IgD-negative memory B cell (primary cell): ENCODE results near the gene TNP1. TPM values are rescaled to one million over a fixed set of nuclear protein-coding genes. Genes with fewer than 3 reads are reported as not detected.

Experiments
- H3K27ac Mint-ChIP-seq, 3 donors: one replicate each; pipeline ENCODE4 v1.8.0; 2020 to 2022; ENCODE audit warnings: mild to moderate bottlenecking in 3 of 3, mixed read lengths in 3 of 3, moderate library complexity in 1 of 3
- H3K27me3 Mint-ChIP-seq: one replicate; pipeline ENCODE4 v1.8.0; 2021; ENCODE audit warnings: mixed read lengths
- H3K36me3 Mint-ChIP-seq: one replicate; pipeline ENCODE4 v1.8.0; 2020; ENCODE audit warnings: mild to moderate bottlenecking, mixed read lengths
- H3K4me1 Mint-ChIP-seq, 3 donors: one replicate each; pipeline ENCODE4 v1.8.0; 2020 to 2022; ENCODE audit warnings: mixed read lengths in 3 of 3, mild to moderate bottlenecking in 1 of 3
- H3K4me3 Mint-ChIP-seq, 4 donors: one replicate each; pipeline ENCODE4 v1.8.0; 2020 to 2022; ENCODE audit warnings: mild to moderate bottlenecking in 4 of 4, mixed read lengths in 4 of 4, moderate library complexity in 3 of 4
- H3K9me3 Mint-ChIP-seq, 3 donors: one replicate each; pipeline ENCODE4 v1.8.0; 2020 to 2021; ENCODE audit warnings: mixed read lengths in 3 of 3, mild to moderate bottlenecking in 1 of 3
- polyA plus RNA-seq: library from polyadenylated mRNA; unstranded; fragments of 300-500 nt; fragmentation: Illumina TruSeq; gene quantifications from one replicate; pipeline ENCODE4 v1.2.3, GENCODE V29; 2021

Gene TNP1
- polyA plus RNA-seq, 1 donor from 2014 or later, result not detected

DNA sequence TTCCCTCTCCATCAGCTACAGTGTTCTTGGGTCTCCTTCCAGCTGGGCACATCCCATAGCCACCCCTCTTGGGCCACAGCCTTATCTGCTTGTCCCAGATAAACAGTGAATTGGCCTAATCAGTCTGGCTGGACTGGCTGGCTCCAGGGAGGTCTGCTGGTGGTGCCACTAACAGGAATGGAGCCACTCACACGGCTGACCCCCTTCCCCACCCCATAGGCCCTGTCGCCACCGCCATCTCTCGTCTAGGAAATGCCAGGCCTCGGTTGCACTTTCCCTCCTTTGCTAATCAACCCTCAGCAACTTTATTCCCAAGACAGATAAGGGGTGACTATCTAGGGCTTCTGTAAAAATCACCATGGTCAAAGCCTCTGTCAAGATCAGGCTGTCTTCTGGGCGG is 23.0 kb upstream of the TNP1 start:
- H3K27me3 Mint-ChIP-seq, result no peaks in the 10 kb centered on the region
- no peaks in the 10 kb centered on the region for H3K36me3 Mint-ChIP-seq
- peaks cover 0 to 7% (median 3%) of the 10 kb centered on the region in 3 donors for H3K9me3 Mint-ChIP-seq
- H3K27ac Mint-ChIP-seq, result no peak overlapping the region
- H3K4me3 Mint-ChIP-seq, result no peak overlapping the region
- no peaks in the 10 kb centered on the region for H3K4me1 Mint-ChIP-seq

DNA sequence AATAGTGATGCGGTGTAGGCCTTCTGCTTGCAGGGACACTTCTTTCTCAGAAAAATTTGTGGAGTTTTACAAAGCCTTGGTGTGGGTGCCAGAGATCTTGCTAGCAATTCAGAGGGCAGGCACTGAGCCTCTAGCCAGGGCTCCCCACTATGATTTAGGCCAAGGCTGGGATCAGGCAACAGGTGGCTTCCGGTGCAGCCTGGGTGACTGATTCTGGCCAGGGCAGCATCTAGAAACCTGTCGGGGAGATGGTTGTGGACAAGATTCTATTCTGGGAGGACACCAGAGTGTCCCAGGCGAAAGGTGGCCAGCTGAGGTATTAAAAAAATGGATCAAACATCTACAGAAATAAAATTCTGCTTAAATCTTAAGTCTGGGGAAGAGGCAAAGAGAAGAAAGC is 21.5 kb upstream of the TNP1 start:
- peak overlapping the region in 1 of 3 donors; percentile 64 for H3K27ac Mint-ChIP-seq
- H3K27me3 Mint-ChIP-seq, result no peaks in the 10 kb centered on the region
- H3K4me1 Mint-ChIP-seq, result no peaks in the 10 kb centered on the region
- H3K4me3 Mint-ChIP-seq, result no peak overlapping the region
- H3K9me3 Mint-ChIP-seq, result peaks cover 0 to 4% (median 3%) of the 10 kb centered on the region in 3 donors
- H3K36me3 Mint-ChIP-seq, result no peaks in the 10 kb centered on the region

DNA sequence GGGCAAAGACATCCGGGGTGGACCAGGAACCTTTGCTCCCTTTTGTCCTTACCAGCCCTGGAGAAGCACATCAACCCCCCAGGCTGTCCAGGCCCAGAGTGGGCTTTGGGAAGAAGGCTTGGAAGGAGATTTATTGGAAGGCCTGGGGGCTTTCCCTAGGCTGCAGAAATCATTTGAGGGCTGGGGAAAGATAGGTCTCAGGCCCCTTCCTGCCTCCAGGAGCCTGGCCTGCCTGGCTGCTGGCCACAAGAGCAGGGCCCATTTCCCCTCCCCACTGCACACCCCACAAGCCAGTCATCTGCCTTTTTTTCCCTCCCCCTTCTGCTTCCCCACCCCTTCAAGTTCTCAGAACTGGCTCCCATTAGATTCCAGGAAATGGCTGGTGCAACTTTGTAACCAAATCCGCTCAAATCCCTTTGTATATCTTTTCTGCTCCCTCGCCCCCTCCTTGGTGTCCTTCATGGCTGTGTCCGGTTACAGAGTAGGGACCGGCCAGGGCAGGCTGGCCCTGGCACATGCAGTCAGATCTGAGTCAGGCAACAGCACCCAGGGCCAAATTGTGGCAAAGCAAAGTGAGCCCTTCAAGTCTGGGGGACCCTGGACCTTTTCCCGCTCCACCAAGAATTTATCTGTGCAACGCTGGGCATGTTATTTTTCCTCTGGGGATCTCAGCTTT is 20.8 kb upstream of the TNP1 start:
- no peaks in the 10 kb centered on the region for H3K4me1 Mint-ChIP-seq
- no peak overlapping the region for H3K4me3 Mint-ChIP-seq
- peaks cover 0 to 4% (median under 1%) of the 10 kb centered on the region in 3 donors for H3K9me3 Mint-ChIP-seq
- no peaks in the 10 kb centered on the region for H3K27me3 Mint-ChIP-seq
- H3K27ac Mint-ChIP-seq, result no peak overlapping the region
- H3K36me3 Mint-ChIP-seq, result no peaks in the 10 kb centered on the region

DNA sequence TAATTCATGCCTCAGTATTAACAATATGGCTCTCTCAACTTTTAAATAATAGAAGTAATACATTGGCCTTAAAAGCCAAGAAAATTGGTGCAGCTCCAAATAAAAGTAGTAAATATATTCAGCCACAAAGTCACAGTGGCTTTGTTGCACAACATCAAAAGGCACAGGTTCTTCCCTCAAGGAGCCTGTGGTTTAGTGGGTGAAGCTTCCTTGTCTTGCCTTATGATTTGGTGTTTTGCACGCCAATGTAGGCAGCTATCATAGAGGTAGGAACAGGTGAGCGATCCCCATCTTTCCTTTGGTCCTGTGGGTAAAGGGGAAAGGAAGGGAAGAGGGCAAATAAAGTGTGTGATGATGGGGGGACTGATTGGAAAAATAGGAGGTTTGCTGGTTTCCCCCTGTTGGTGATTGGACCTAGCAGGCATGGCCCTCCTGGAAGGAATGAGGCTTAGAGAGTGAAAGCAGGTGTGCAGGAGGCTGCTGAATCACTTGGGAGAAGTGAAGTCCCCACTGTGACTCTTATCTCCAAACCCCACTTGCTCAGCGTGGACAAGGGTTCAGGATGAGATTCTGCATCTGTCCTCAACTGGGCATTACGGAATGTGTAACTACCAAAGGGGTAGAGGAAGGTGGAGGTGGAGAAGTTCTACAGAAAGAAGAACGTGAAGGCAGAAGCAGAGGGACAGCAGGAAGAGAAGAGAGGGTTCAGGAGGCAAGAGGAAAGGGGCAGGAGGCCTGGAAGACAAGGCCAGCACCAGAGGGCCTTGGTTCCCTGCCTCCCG is 20.1 kb upstream of the TNP1 start:
- Mint-ChIP-seq H3K27me3 (no peaks in the 10 kb centered on the region), H3K36me3 (no peaks in the 10 kb centered on the region), H3K27ac (no peak overlapping the region), H3K9me3 (peaks cover 0 to 4% (median 0%) of the 10 kb centered on the region in 3 donors), H3K4me1 (no peaks in the 10 kb centered on the region), H3K4me3 (no peak overlapping the region)

DNA sequence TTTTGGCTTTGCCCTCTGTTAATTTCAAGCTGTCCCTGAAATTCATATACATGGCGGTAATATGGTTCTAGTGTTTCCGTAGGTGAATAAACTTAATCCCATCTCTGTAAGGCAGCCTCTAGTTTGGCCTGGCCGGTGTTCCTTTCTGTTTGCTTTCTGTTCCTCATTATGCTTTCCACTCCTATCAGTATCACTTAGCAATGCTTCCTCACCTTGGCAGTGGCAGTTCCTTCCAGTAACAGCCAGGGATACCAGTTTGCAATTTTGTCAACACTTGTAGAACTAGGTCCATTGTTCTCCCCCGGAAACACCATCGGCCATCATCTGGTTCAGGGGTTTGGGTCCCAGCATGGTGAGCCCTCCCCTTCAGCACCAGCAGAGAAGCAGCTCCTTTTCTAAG is 18.2 kb upstream of the TNP1 start:
- Mint-ChIP-seq H3K4me3 (peak overlapping the region in 1 of 4 donors; percentile 25), H3K27me3 (no peaks in the 10 kb centered on the region), H3K4me1 (no peaks in the 10 kb centered on the region), H3K27ac (no peak overlapping the region), H3K36me3 (no peaks in the 10 kb centered on the region), H3K9me3 (peaks cover 0 to 4% (median 0%) of the 10 kb centered on the region in 3 donors)

DNA sequence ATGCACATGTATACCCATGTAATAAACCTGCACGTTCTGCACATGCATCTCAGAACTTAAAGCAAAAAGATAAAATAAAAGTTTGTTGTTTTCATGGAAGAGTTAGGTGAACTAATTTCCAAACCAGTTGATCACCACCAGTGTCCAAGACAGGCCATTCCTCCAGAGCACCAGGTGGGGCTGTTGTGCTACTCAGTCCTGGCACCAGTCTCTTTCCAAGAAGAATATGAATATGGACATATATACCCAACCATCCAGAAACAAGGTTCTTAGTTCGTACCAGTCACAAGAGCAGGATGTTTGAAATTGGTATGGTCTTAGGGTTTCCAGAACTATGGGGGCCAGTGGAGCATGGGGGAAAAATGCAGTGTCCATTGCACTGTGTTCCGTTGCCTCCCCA is 17.2 kb upstream of the TNP1 start:
- H3K27me3 Mint-ChIP-seq, result no peaks in the 10 kb centered on the region
- peaks cover 0 to 4% (median 0%) of the 10 kb centered on the region in 3 donors for H3K9me3 Mint-ChIP-seq
- H3K4me3 Mint-ChIP-seq, result no peak overlapping the region
- no peaks in the 10 kb centered on the region for H3K36me3 Mint-ChIP-seq
- H3K27ac Mint-ChIP-seq, result no peak overlapping the region
- no peaks in the 10 kb centered on the region for H3K4me1 Mint-ChIP-seq

DNA sequence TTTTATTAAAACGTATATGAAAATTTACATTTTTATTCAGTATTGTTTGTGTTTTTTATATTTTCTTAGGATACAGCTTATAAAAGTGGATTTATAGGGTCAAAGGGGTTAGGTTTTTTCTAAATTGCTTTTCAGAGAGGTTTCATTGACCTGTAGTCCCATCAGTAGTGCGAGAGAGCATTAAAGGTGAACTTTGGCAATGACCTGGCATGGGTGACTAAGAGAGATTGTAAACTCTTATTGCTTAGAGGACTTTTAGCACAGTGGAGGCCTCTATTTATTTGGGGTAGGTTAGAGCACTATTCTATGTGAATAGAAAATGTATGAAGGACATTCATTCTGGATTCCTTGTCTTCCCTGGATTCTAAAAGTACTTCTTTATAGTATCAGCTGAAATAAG is 16.0 kb upstream of the TNP1 start:
- H3K9me3 Mint-ChIP-seq, result no peaks in the 10 kb centered on the region
- no peak overlapping the region for H3K27ac Mint-ChIP-seq
- H3K4me3 Mint-ChIP-seq, result no peak overlapping the region
- H3K27me3 Mint-ChIP-seq, result no peaks in the 10 kb centered on the region
- no peaks in the 10 kb centered on the region for H3K4me1 Mint-ChIP-seq
- H3K36me3 Mint-ChIP-seq, result no peaks in the 10 kb centered on the region

DNA sequence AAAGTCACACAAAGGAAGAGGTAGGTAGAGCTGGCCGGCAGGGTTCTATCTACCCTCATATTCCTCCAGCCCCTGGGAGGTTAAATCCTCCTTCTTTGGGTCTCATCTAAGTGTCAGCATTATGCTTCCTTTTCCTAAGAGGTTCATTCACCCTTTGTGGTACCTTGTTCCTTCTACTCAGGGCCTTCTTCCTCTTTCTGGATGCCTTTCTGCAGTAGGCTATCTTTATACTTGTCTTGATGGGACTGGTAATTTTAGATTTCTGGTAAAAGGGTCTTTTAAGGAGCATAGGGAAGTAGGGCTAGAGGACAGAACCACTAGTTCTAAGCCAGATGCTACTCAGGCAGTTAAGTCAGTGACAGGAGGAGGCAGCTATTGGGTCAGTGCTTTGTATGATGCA is 13.7 kb upstream of the TNP1 start:
- peaks cover 0 to 1% (median 0%) of the 10 kb centered on the region in 3 donors for H3K9me3 Mint-ChIP-seq
- H3K36me3 Mint-ChIP-seq, result no peaks in the 10 kb centered on the region
- H3K27me3 Mint-ChIP-seq, result no peaks in the 10 kb centered on the region
- H3K4me3 Mint-ChIP-seq, result no peak overlapping the region
- no peaks in the 10 kb centered on the region for H3K4me1 Mint-ChIP-seq
- no peak overlapping the region for H3K27ac Mint-ChIP-seq

DNA sequence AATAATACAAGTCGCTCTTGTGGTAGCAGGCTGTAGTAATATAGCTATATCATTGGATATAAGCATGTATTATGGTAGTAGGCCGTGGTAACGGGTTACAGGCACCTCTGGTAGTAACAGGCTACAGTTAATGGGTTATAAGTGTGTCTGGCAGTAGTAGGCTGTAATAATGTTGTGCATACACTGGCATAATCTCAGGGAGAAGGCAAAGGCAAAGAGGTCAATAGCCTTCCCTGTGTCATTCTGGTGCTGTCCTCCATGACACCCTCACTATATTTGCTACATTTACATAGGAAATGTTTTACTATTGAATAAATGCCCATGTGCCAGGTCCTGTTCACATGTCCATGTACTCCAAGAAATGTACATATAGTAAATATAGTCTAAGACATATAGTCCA is 12.8 kb upstream of the TNP1 start:
- H3K27ac Mint-ChIP-seq, result no peak overlapping the region
- peaks cover 0 to 1% (median 0%) of the 10 kb centered on the region in 3 donors for H3K9me3 Mint-ChIP-seq
- peaks cover 1% of the 10 kb centered on the region for H3K27me3 Mint-ChIP-seq
- no peaks in the 10 kb centered on the region for H3K4me1 Mint-ChIP-seq
- no peak overlapping the region for H3K4me3 Mint-ChIP-seq
- no peaks in the 10 kb centered on the region for H3K36me3 Mint-ChIP-seq

DNA sequence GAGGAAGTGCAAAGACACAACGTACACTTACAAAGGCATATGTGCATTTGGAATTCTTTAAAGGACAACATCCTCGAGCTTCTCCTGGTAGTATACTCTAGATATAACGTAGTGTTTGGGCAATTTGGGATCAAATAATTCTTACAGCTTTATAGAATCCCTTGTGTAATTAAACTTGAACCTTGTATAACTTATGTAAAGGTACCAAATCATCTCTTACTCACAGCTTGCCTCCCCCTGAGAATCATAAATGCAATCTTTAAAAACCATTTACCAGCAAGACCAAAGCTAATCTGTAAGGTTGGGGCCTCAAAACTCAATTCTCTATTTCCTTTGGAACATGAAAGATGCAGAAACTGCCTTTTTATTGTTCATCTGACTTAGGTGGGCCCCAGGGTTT is 12.2 kb upstream of the TNP1 start:
- H3K27me3 Mint-ChIP-seq, result peaks cover 1% of the 10 kb centered on the region

DNA sequence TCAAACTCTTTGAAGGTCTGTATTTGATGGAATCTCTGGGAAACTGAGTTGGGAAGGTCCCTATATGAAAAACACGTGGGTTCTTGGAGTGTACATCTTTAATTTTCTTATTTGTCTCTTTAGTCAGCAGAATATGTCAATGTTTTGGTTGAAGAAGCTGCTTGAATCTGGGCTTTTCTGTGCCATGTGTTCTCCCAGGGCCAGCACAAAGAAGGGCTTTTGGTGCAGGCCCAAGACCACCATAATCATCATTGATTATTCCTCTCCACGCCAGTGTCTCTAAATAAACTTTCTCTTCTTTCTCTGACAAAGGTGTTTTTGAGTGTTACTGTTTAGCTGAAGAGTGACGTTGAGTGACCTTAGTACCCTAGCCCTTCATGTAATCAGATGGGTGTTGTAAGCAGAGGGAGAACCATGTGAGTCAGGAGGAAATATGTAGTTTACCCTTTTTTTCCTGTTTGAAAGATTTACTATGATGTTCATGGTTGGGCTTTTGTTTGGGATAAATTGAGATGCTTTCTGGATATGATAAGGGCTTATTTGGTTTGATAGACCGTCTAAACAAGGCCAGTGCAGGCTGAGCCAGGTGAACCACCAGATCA is 11.6 kb upstream of the TNP1 start:
- Mint-ChIP-seq H3K27ac (no peak overlapping the region), H3K9me3 (peaks cover 0 to 3% (median 0%) of the 10 kb centered on the region in 3 donors), H3K4me1 (no peaks in the 10 kb centered on the region), H3K27me3 (peaks cover 3% of the 10 kb centered on the region), H3K36me3 (no peaks in the 10 kb centered on the region), H3K4me3 (no peak overlapping the region)

More for the DNA sequence above, 12.2 kb upstream of the TNP1 start:
- Mint-ChIP-seq H3K27ac (no peak overlapping the region), H3K4me3 (no peak overlapping the region), H3K4me1 (no peaks in the 10 kb centered on the region), H3K36me3 (no peaks in the 10 kb centered on the region), H3K9me3 (peaks cover 0 to 3% (median 0%) of the 10 kb centered on the region in 3 donors)

DNA sequence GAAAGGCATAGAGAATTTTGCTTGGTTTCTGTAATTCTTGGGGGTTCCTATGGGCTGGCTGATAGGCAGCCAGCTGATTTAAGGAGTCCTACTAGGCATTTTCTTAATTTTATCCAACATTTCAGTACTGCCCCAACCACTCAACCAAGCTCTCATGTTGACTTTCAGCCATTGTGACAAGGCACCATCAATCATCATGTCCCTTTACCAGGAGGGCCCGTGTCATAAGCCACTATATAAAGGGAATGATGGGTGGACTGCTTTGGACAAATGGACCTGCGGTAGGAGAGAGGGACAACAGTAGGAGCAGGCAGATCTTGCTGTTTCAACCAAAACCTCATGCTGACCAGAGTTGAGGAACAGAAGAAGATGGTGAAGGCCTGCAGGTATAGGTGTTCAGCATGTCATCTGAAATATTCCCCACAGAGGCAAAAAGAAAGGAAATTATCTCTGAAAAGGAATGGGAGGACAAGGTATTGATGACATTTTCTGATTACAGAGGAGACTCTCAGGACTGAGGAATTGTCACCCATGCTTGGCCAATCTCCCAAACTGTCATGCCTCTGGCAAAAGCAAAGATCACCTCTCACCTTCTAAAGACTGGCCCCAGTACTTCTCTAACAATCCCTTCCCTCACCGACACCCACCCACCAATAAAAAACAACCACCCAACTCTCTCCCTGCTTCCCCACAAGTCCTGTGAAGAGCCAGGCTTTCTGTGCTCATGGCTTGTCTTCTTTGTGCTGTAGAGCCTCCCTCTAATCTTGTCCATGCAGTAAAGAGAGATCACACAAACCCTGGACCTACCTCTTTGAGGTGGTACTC is 10.9 kb upstream of the TNP1 start:
- Mint-ChIP-seq H3K27ac (no peak overlapping the region), H3K36me3 (no peaks in the 10 kb centered on the region), H3K9me3 (peaks cover 0 to 3% (median 0%) of the 10 kb centered on the region in 3 donors), H3K4me1 (no peaks in the 10 kb centered on the region), H3K4me3 (no peak overlapping the region), H3K27me3 (peaks cover 3% of the 10 kb centered on the region)

DNA sequence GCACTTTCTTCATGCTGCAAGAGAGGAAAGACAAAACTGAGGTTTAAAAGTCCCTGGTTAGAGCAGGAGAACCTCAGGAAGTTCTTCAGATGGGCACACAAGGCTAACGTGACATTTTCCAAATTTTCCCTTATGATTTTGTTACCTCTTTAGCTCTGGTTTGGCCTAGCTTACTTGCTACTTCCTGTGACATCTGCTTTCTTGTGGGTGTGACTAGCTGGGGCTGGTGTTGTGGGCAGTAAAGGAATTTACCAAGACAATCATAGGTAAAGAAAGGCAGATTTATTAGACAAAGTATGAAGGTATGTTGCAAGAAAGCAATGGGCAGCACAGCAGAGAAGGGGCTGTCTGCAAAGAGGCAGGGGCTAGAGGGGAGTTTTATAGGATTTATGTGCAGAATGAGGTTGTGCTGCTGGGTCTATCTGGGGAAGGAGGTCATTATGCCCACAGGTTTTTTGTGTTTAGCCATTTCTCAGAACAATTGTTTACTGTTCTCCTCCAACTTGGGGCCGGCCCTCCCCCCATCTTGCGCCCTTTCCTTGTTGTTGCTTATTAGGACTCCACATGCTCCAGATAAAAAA is 6.7 kb upstream of the TNP1 start:
- Mint-ChIP-seq H3K9me3 (peaks cover 0 to 7% (median 0%) of the 10 kb centered on the region in 3 donors), H3K36me3 (no peaks in the 10 kb centered on the region), H3K27ac (no peak overlapping the region), H3K4me3 (no peak overlapping the region), H3K4me1 (no peaks in the 10 kb centered on the region), H3K27me3 (peaks cover 3% of the 10 kb centered on the region)

DNA sequence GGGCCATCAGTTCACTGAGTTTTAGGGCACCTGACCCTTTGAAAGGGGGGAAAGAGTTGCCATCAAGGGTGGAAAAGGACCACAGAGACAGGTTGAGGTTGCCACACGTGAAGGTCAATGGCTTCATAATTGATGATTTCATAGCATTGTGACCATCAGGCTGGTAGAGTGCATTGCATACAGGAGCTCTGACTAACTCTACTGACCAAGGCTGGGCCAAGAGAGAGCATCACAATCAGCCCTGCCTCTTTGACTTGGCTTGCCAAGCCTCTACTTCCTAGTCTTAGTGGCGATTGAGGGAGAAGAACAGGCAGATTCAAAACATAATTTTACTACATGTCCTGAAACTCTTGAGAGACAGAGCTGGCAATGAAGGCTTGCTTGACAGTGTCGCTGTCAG is 5.8 kb upstream of the TNP1 start:
- no peak overlapping the region for H3K27ac Mint-ChIP-seq

More for the DNA sequence above, 5.8 kb upstream of the TNP1 start:
- no peaks in the 10 kb centered on the region for H3K36me3 Mint-ChIP-seq
- peaks cover 0 to 6% (median 0%) of the 10 kb centered on the region in 3 donors for H3K9me3 Mint-ChIP-seq
- peaks cover 3% of the 10 kb centered on the region for H3K27me3 Mint-ChIP-seq
- no peak overlapping the region for H3K4me3 Mint-ChIP-seq
- H3K4me1 Mint-ChIP-seq, result no peaks in the 10 kb centered on the region
